H9 (cell line): ENCODE measurements around the gene VMA21. TPM values are rescaled to one million over a fixed set of nuclear protein-coding genes. Genes with fewer than 3 reads are reported as not detected.

ENCODE experiments used
- DNase-seq: peaks from one replicate; pipeline ENCODE4 v3.0.0-alpha.2; 2017
- H2AFZ ChIP-seq: one replicate; pipeline ENCODE4 v1.6.1; 2013; ENCODE audit warnings: mild to moderate bottlenecking, low read length, control low read depth, moderate library complexity
- H2AK5ac ChIP-seq: 2 replicates; pipeline ENCODE4 v1.6.1; 2013; ENCODE audit warnings: low read length, control low read depth, mixed read lengths; ENCODE audit not compliant: insufficient read length
- H2BK120ac ChIP-seq: one replicate; pipeline ENCODE4 v1.6.1; 2013; ENCODE audit warnings: low read depth, mild to moderate bottlenecking, low read length, control low read depth, inconsistent platforms; ENCODE audit not compliant: poor library complexity, severe bottlenecking
- H2BK12ac ChIP-seq: 2 replicates; pipeline ENCODE4 v1.6.1; 2013; ENCODE audit warnings: low read length, control low read depth, mixed read lengths, low read depth; ENCODE audit not compliant: insufficient read length
- H2BK15ac ChIP-seq: 2 replicates; pipeline ENCODE4 v1.6.1; 2013; ENCODE audit warnings: low read depth, low read length, control low read depth
- H2BK20ac ChIP-seq: one replicate; pipeline ENCODE4 v1.6.1; 2013; ENCODE audit warnings: low read depth, mild to moderate bottlenecking, low read length, control low read depth, inconsistent platforms; ENCODE audit not compliant: poor library complexity, severe bottlenecking
- H2BK5ac ChIP-seq: 2 replicates; pipeline ENCODE4 v1.6.1; 2013; ENCODE audit warnings: low read length, control low read depth, mixed read lengths; ENCODE audit not compliant: insufficient read length
- H3K14ac ChIP-seq: 2 replicates; pipeline ENCODE4 v1.6.1; 2013; ENCODE audit warnings: low read length, control low read depth; ENCODE audit not compliant: insufficient read depth
- H3K18ac ChIP-seq: 2 replicates; pipeline ENCODE4 v1.6.1; 2013; ENCODE audit warnings: low read depth, mild to moderate bottlenecking, mixed read lengths, low read length, control low read depth; ENCODE audit not compliant: insufficient read length
- H3K23ac ChIP-seq: 2 replicates; pipeline ENCODE4 v1.6.1; 2013; ENCODE audit warnings: low read length, control low read depth, mixed read lengths, low read depth; ENCODE audit not compliant: insufficient read length
- H3K23me2 ChIP-seq: 2 replicates; pipeline ENCODE4 v1.6.1; 2013; ENCODE audit warnings: low read depth, mild to moderate bottlenecking, mixed read lengths, low read length, control low read depth; ENCODE audit not compliant: insufficient read length, poor library complexity, severe bottlenecking
- H3K27ac ChIP-seq: 2 replicates; pipeline ENCODE4 v1.5.1; 2013; ENCODE audit warnings: low read length, control low read depth, mixed read lengths, low read depth; ENCODE audit not compliant: insufficient read length
- H3K27me3 ChIP-seq: 2 replicates; pipeline ENCODE4 v1.6.1; 2013; ENCODE audit warnings: low read length, control low read depth, inconsistent platforms; ENCODE audit not compliant: insufficient read depth
- H3K4ac ChIP-seq: 2 replicates; pipeline ENCODE4 v1.6.1; 2013; ENCODE audit warnings: low read depth, mild to moderate bottlenecking, control low read depth, inconsistent platforms, low read length, moderate library complexity
- H3K4me1 ChIP-seq: 2 replicates; pipeline ENCODE4 v1.6.1; 2013; ENCODE audit warnings: low read length, control low read depth, inconsistent platforms; ENCODE audit not compliant: insufficient read depth
- H3K4me2 ChIP-seq: 2 replicates; pipeline ENCODE4 v1.6.1; 2013; ENCODE audit warnings: low read length, control low read depth, mixed read lengths; ENCODE audit not compliant: insufficient read length, insufficient read depth
- H3K56ac ChIP-seq: 2 replicates; pipeline ENCODE4 v1.6.1; 2013; ENCODE audit warnings: low read depth, mild to moderate bottlenecking, mixed read lengths, low read length, control low read depth; ENCODE audit not compliant: insufficient read length
- H3K79me1 ChIP-seq: 2 replicates; pipeline ENCODE4 v1.6.1; 2013; ENCODE audit warnings: low read depth, mild to moderate bottlenecking, moderate library complexity, low read length, control low read depth, inconsistent platforms; ENCODE audit not compliant: insufficient read depth, poor library complexity, severe bottlenecking
- H3K79me2 ChIP-seq: 2 replicates; pipeline ENCODE4 v1.6.1; 2013; ENCODE audit warnings: low read length, control low read depth, inconsistent platforms; ENCODE audit not compliant: insufficient read depth
- H3K9ac ChIP-seq: 2 replicates; pipeline ENCODE4 v1.6.1; 2013; ENCODE audit warnings: low read length, control low read depth, mixed read lengths; ENCODE audit not compliant: insufficient read length; ENCODE audit errors: extremely low read depth
- H3K9me3 ChIP-seq: one replicate; pipeline ENCODE4 v1.6.1; 2013; ENCODE audit warnings: low read depth, low read length, inconsistent platforms; ENCODE audit not compliant: control insufficient read depth
- H3T11ph ChIP-seq: one replicate; pipeline ENCODE4 v1.6.1; 2013; ENCODE audit warnings: mild to moderate bottlenecking, low read length, control low read depth, inconsistent platforms
- H4K20me1 ChIP-seq: one replicate; pipeline ENCODE4 v1.6.1; 2013; ENCODE audit not compliant: control insufficient read depth, insufficient read length, insufficient read depth
- H4K5ac ChIP-seq: 2 replicates; pipeline ENCODE4 v1.6.1; 2013; ENCODE audit warnings: low read depth, mild to moderate bottlenecking, mixed read lengths, low read length, control low read depth; ENCODE audit not compliant: insufficient read length
- H4K8ac ChIP-seq: replicated peaks from 2 replicates; pipeline ENCODE4 v1.6.1; 2013; ENCODE audit warnings: low read length, control low read depth, mixed read lengths, low read depth; ENCODE audit not compliant: insufficient read length
- H4K91ac ChIP-seq: 2 replicates; pipeline ENCODE4 v1.6.1; 2013; ENCODE audit warnings: low read depth, mild to moderate bottlenecking, moderate library complexity, mixed read lengths, low read length, control low read depth; ENCODE audit not compliant: insufficient read length
- H3K27ac Mint-ChIP-seq, 3 experiments: 2 replicates in 2 of 3; 3 replicates in 1 of 3; pipeline ENCODE4 v1.8.0; 2020 to 2021; ENCODE audit warnings: mixed read lengths in 3 of 3, mild to moderate bottlenecking in 1 of 3, moderate library complexity in 1 of 3
- H3K27me3 Mint-ChIP-seq: 2 replicates; pipeline ENCODE4 v1.8.0; 2021; ENCODE audit warnings: low read depth, mild to moderate bottlenecking, moderate library complexity, mixed read lengths
- H3K36me3 Mint-ChIP-seq, 3 experiments: 2 replicates in 2 of 3; 3 replicates in 1 of 3; pipeline ENCODE4 v1.8.0; 2020 to 2021; ENCODE audit warnings: low read depth in 3 of 3, mixed read lengths in 3 of 3; ENCODE audit not compliant: insufficient read depth in 1 of 3
- H3K4me1 Mint-ChIP-seq, 2 experiments: 2 replicates each; pipeline ENCODE4 v1.8.0; 2020; ENCODE audit warnings: mixed read lengths in 2 of 2
- H3K4me3 Mint-ChIP-seq, 2 experiments: 2 replicates in 1 of 2; 3 replicates in 1 of 2; pipeline ENCODE4 v1.8.0; 2020 to 2021; ENCODE audit warnings: mild to moderate bottlenecking in 2 of 2, mixed read lengths in 2 of 2, moderate library complexity in 1 of 2
- H3K9me3 Mint-ChIP-seq, 2 experiments: 2 replicates in 1 of 2; 3 replicates in 1 of 2; pipeline ENCODE4 v1.8.0; 2020; ENCODE audit warnings: mild to moderate bottlenecking in 2 of 2, mixed read lengths in 2 of 2, moderate library complexity in 1 of 2
- CTCF ChIP-seq: fragments of 200-600 bp; sonication (generic); conservative IDR thresholded peaks from 3 replicates; pipeline ENCODE4 v1.8.0; 2021; ENCODE audit warnings: antibody characterized with exemption, mild to moderate bottlenecking
- WGBS: extraction: QIAGEN DNeasy Blood & Tissue Kit; methylation state at CpG from one replicate; pipeline ENCODE4 v1.1.7; 2013; ENCODE audit warnings: missing lambda C conversion rate, low lambda C conversion rate, mixed read lengths; ENCODE audit not compliant: insufficient read length; ENCODE audit errors: extremely low coverage; 5-methylcytosine and 5-hydroxymethylcytosine counted together
- total RNA-seq: library from RNA; stranded (reverse); gene quantifications from 2 replicates; pipeline ENCODE4 v1.2.1, GENCODE V29; 2021

The VMA21 gene
- total RNA-seq, 1 experiment from 2014 or later, result 50.3 TPM

- H4K20me1 ChIP-seq, result no peaks in the 10 kb centered on the region
- H3K9ac ChIP-seq, result no peak overlapping the region
- no peak overlapping the region for H3K4ac ChIP-seq
- Mint-ChIP-seq H3K4me1 (peaks cover 0 to 2% of the 10 kb centered on the region in 2 experiments; a peak in 1 of 4 replicates), H3K27me3 (no peaks in the 10 kb centered on the region), H3K4me3 (no peak overlapping the region), H3K9me3 (peaks cover 54 to 73% of the 10 kb centered on the region in 2 experiments), H3K27ac (no peak overlapping the region), H3K36me3 (no peaks in the 10 kb centered on the region)
- H4K8ac ChIP-seq, result no peak overlapping the region
- H3K79me1 ChIP-seq, result no peaks in the 10 kb centered on the region
- H2AFZ ChIP-seq, result no peak overlapping the region
- H3K23me2 ChIP-seq, result no peaks in the 10 kb centered on the region
- TF ChIP-seq CTCF, result no peak
- H3K4me1 ChIP-seq, result no peaks in the 10 kb centered on the region
- H3K23ac ChIP-seq, result no peak overlapping the region
- no peak overlapping the region for H3K27ac ChIP-seq
- no CpG with 5 or more reads among the region's 1 CpG for WGBS
- H3K9me3 ChIP-seq, result peaks cover 10% of the 10 kb centered on the region
- H2AK5ac ChIP-seq, result no peak overlapping the region
- DNase-seq, result no peak
- H3K4me2 ChIP-seq, result no peak overlapping the region
- H4K5ac ChIP-seq, result no peak overlapping the region
- no peak overlapping the region for H4K91ac ChIP-seq
- no peak overlapping the region for H2BK5ac ChIP-seq
- no peak overlapping the region for H3K56ac ChIP-seq
- no peak overlapping the region for H3K14ac ChIP-seq
- H2BK20ac ChIP-seq, result no peak overlapping the region
- no peak overlapping the region for H2BK15ac ChIP-seq
- no peaks in the 10 kb centered on the region for H3K79me2 ChIP-seq
- H3K18ac ChIP-seq, result no peak overlapping the region
- H2BK12ac ChIP-seq, result no peak overlapping the region
- no peaks in the 10 kb centered on the region for H3K27me3 ChIP-seq
- H3T11ph ChIP-seq, result no peak overlapping the region
- no peak overlapping the region for H2BK120ac ChIP-seq
Measured at GRCh38 chrX:151448509-151448908, 51.5 kb downstream of the VMA21 start.
